ENCODE data around the gene PLA2G4D. TPM values are rescaled to one million over a fixed set of nuclear protein-coding genes. Genes with fewer than 3 reads are reported as not detected.

PLA2G4D gene
- total RNA-seq, 1 experiment from 2014 or later: not detected

DNA sequence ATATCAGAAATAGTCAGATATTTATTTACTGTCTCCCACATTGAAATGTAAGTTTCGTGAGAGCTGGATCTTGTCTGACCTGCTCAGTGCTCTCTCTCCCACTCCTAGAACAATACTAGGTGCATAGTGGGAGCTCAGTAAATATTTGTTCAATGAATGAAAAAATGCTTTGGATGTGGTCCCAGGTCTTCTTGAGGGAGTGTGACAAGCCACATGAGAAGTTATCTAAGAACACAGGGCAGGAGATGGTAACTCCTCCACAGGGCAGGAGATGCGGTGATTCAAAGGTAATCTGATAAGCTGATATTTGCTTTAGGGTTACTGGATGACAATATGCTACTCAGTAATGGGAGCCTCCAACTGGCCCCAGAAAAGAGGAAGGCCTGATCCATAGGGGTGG lies 47.8 kb downstream of the PLA2G4D start:
- intact Hi-C loops (cut with micrococcal nuclease; ENCODE audit: unreplicated experiment): no loop called here
- Histone ChIP-seq H3K27ac (ENCODE audit: low read depth, low read length, poor library complexity, severe bottlenecking) (no peak overlapping the region), H3K4me3 (ENCODE audit: low read depth, low read length, poor library complexity, severe bottlenecking) (no peak overlapping the region), H3K9me3 (ENCODE audit: low read depth, low read length, poor library complexity, severe bottlenecking) (no peaks in the 10 kb centered on the region), H3K36me3 (ENCODE audit: insufficient read depth, low read length, poor library complexity, severe bottlenecking) (no peaks in the 10 kb centered on the region), H3K4me1 (ENCODE audit: insufficient read depth, low read length, poor library complexity, severe bottlenecking) (no peaks in the 10 kb centered on the region), H3K27me3 (replicated peaks; ENCODE audit: insufficient read depth, low read depth, low read length, poor library complexity) (no peaks in the 10 kb centered on the region)
- no peak for DNase-seq (ENCODE audit: low spot score)
- POLR2A ChIA-PET (ENCODE audit: low non-redundant PET): no interaction called here
- CTCF ChIA-PET: no interaction called here
- TF ChIP-seq CTCF (conservative IDR thresholded peaks at IDR 0.05; ENCODE audit: low read depth, low read length) (no peak), EZH2 (IDR thresholded peaks at IDR 0.05; ENCODE audit: borderline replicate concordance, low read depth, low read length, poor library complexity, severe bottlenecking) (no peak)
- BruUV-seq (replicated peaks): no TSS peak

DNA sequence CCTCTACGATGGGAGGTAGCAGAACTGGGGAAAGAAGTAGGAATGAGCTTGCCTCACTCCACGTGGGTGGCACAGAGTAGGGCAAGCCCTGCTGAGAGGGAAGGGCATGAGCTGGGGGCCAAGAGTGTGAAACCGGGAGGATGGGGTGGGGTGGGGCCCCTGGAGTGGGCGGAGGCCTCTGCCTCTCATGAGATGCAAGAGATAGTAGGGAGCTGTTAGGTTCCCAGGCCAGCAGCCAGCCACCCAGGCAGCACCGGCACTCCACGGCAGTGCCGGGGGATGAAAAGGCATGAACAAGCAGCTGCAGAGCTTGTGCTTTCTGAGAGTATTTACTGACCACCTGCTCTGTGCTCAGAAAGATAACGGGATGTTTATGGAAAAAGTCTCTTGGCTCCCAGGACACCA lies 49.1 kb downstream of the PLA2G4D start:
- intact Hi-C loops (cut with micrococcal nuclease; ENCODE audit: unreplicated experiment): no loop called here
- H3K9me3 ChIP-seq (ENCODE audit: low read depth, low read length, poor library complexity, severe bottlenecking): no peaks in the 10 kb centered on the region
- no peaks in the 10 kb centered on the region for H3K36me3 ChIP-seq (ENCODE audit: insufficient read depth, low read length, poor library complexity, severe bottlenecking)
- no peaks in the 10 kb centered on the region for H3K27me3 ChIP-seq (replicated peaks; ENCODE audit: insufficient read depth, low read depth, low read length, poor library complexity)
- CTCF ChIA-PET: interaction anchor here (0.7 kb wide), 1 partner anchor 271 kb away, joined by 3 read pairs; the partner anchor contains the start of gene MAPKBP1
- no peak for TF ChIP-seq EZH2 (IDR thresholded peaks at IDR 0.05; ENCODE audit: borderline replicate concordance, low read depth, low read length, poor library complexity, severe bottlenecking)
- DNase-seq (ENCODE audit: low spot score): no peak
- no TSS peak for BruUV-seq (replicated peaks)
- no peak overlapping the region for H3K27ac ChIP-seq (ENCODE audit: low read depth, low read length, poor library complexity, severe bottlenecking)
- no peaks in the 10 kb centered on the region for H3K4me1 ChIP-seq (ENCODE audit: insufficient read depth, low read length, poor library complexity, severe bottlenecking)
- H3K4me3 ChIP-seq (ENCODE audit: low read depth, low read length, poor library complexity, severe bottlenecking): no peak overlapping the region
- POLR2A ChIA-PET (ENCODE audit: low non-redundant PET): no interaction called here

DNA sequence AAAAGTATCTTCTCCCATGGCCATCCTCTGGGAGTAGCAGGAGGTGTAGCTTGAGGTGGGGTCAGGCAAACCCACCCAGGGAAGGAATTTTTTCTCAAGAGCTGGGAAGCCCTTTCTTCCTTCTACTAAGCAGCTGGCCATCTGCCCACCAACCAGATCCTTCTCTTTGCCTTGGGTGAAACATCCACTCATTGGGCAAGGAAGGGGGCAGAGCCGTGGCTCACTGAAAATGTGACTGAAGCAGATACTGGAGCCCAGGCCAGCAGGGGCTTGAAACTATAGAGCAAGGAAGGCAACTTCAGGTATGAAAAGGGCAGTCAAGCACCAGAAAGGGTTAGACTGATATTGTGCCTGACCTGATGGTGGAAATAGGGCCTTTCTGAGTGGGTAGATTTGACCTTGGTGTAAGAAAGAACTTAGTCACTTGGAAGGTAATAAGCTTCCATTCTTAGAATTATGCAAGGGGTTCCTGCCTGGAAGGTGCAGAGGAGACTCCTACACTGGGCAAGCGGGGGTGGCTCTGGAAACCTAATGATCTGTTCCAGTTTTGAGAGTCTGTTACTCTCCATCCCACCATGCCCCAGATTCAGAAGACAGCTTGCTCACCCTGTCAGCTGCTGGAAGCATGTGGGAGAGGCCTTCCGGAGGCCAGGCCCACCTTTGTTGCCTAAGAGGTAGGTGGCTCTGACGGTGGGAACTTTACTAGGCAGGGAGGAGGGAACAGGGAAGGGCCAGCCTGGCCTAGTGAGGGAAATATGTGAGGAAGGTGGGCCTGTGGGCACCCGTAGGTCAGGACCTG lies 51.6 kb downstream of the PLA2G4D start:
- POLR2A ChIA-PET (ENCODE audit: low non-redundant PET): no interaction called here
- Histone ChIP-seq H3K27me3 (replicated peaks; ENCODE audit: insufficient read depth, low read depth, low read length, poor library complexity) (no peaks in the 10 kb centered on the region), H3K36me3 (ENCODE audit: insufficient read depth, low read length, poor library complexity, severe bottlenecking) (no peaks in the 10 kb centered on the region), H3K9me3 (ENCODE audit: low read depth, low read length, poor library complexity, severe bottlenecking) (no peaks in the 10 kb centered on the region), H3K4me3 (ENCODE audit: low read depth, low read length, poor library complexity, severe bottlenecking) (no peak overlapping the region), H3K4me1 (ENCODE audit: insufficient read depth, low read length, poor library complexity, severe bottlenecking) (no peaks in the 10 kb centered on the region), H3K27ac (ENCODE audit: low read depth, low read length, poor library complexity, severe bottlenecking) (no peak overlapping the region)
- no peak for DNase-seq (ENCODE audit: low spot score)
- TF ChIP-seq EZH2 (IDR thresholded peaks at IDR 0.05; ENCODE audit: borderline replicate concordance, low read depth, low read length, poor library complexity, severe bottlenecking) (no peak), CTCF (conservative IDR thresholded peaks at IDR 0.05; ENCODE audit: low read depth, low read length) (no peak)
- BruUV-seq (replicated peaks): no TSS peak
- intact Hi-C loops (cut with micrococcal nuclease; ENCODE audit: unreplicated experiment): no loop called here
- CTCF ChIA-PET: no interaction called here

DNA sequence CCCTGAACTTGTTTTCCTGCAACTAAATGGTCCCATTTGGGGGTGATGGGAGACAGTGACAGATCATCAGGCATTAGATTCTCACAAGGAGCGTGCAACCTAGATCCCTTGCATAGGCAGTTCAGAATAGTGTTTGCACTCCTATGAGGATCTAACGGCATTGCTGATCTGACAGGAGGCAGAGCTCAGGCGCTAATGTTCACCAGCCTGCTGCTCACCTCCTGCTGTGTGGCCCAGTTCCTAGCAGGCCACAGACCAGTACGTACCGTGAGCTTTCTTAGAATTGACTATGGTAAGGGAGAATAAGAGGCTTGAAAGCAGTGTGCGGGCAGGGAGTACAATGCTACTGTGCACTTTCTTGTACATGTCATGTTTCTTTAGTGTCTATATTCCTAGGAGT lies 56.0 kb downstream of the PLA2G4D start:
- CTCF ChIA-PET: no interaction called here

More for the DNA sequence above, 56.0 kb downstream of the PLA2G4D start:
- Histone ChIP-seq H3K4me3 (ENCODE audit: low read depth, low read length, poor library complexity, severe bottlenecking) (no peak overlapping the region), H3K36me3 (ENCODE audit: insufficient read depth, low read length, poor library complexity, severe bottlenecking) (no peaks in the 10 kb centered on the region), H3K9me3 (ENCODE audit: low read depth, low read length, poor library complexity, severe bottlenecking) (no peaks in the 10 kb centered on the region), H3K27ac (ENCODE audit: low read depth, low read length, poor library complexity, severe bottlenecking) (no peak overlapping the region), H3K27me3 (replicated peaks; ENCODE audit: insufficient read depth, low read depth, low read length, poor library complexity) (no peaks in the 10 kb centered on the region), H3K4me1 (ENCODE audit: insufficient read depth, low read length, poor library complexity, severe bottlenecking) (peaks cover 14% of the 10 kb centered on the region)
- no TSS peak for BruUV-seq (replicated peaks)
- DNase-seq (ENCODE audit: low spot score): no peak
- POLR2A ChIA-PET (ENCODE audit: low non-redundant PET): no interaction called here
- TF ChIP-seq CTCF (conservative IDR thresholded peaks at IDR 0.05; ENCODE audit: low read depth, low read length) (no peak), EZH2 (IDR thresholded peaks at IDR 0.05; ENCODE audit: borderline replicate concordance, low read depth, low read length, poor library complexity, severe bottlenecking) (no peak)
- intact Hi-C loops (cut with micrococcal nuclease; ENCODE audit: unreplicated experiment): no loop called here

Measured in A673 (cell line).